KBM-7 (cell line): ENCODE results near the gene CWC25.
A peak's percentile ranks its signal among the peaks of the same experiment; 100 is the strongest.
"Not testable (repeated sequence)": the region's sequence is repeated elsewhere in the genome, so short reads cannot be mapped to it uniquely, and the experiment has no call there.

Source experiments
- DNase-seq: peaks from one replicate; pipeline ENCODE4 v3.0.0-alpha.2; 2015
- in situ Hi-C: fragments of 300-500 bp; cut with MboI; formaldehyde crosslinking; loops from 2 replicates; pipeline ENCODE4 v1.14.3; 2020; ENCODE audit warnings: low sequenced_read_pairs, low pct_unique_long_range_greater_than_20kb, mixed read lengths

Gene CWC25

GRCh38 chr17:38824899-38825761 is at the start of gene CWC25:
Gene CWC25 (minus strand): TSS chr17:38825321. CDS start chr17:38825183, 138 bp downstream.
- in situ Hi-C loops, result no loop called here
- DNase-seq, result peak; percentile 99

GRCh38 chr17:38873640-38874380 is 48.7 kb upstream of the CWC25 start:
- no peak for DNase-seq
- in situ Hi-C loops, result no loop called here

GRCh38 chr17:38872671-38873385 is 47.7 kb upstream of the CWC25 start:
- in situ Hi-C loops, result no loop called here

GRCh38 chr17:38872027-38872511 is 46.9 kb upstream of the CWC25 start:
- peak; percentile 61 for DNase-seq
- in situ Hi-C loops, result no loop called here

More at GRCh38 chr17:38872671-38873385, 47.7 kb upstream of the CWC25 start:
- peak; percentile 9 for DNase-seq

GRCh38 chr17:38871247-38872015 is 46.3 kb upstream of the CWC25 start:
- in situ Hi-C loops, result no loop called here
- peak; percentile 68 for DNase-seq

- peak; percentile 46 for DNase-seq
- in situ Hi-C loops, result no loop called here
Observed at GRCh38 chr17:38870259-38871165, 45.4 kb upstream of the CWC25 start.

GRCh38 chr17:38869526-38870258 is 44.6 kb upstream of the CWC25 start, which contains the start of gene LASP1:
Gene LASP1 (plus strand): TSS chr17:38870058. CDS start chr17:38870190, 132 bp downstream.
- peak; percentile 88 for DNase-seq
- in situ Hi-C loops, result no loop called here

GRCh38 chr17:38868817-38869525 is 43.9 kb upstream of the CWC25 start:
- DNase-seq, result peak; percentile 95
- in situ Hi-C loops, result no loop called here

- in situ Hi-C loops, result no loop called here
- DNase-seq, result no peak
Observed at GRCh38 chr17:38867968-38868816, 43.1 kb upstream of the CWC25 start.

- DNase-seq, result peak; percentile 88
Observed at GRCh38 chr17:38867179-38867967, 42.3 kb upstream of the CWC25 start.

GRCh38 chr17:38864636-38865398 is 39.7 kb upstream of the CWC25 start:
- in situ Hi-C loops, result no loop called here
- DNase-seq, result peak; percentile 58

More at GRCh38 chr17:38867179-38867967, 42.3 kb upstream of the CWC25 start:
- in situ Hi-C loops, result no loop called here

GRCh38 chr17:38861399-38861843 is 36.3 kb upstream of the CWC25 start:
- in situ Hi-C loops, result no loop called here
- peak; percentile 72 for DNase-seq

GRCh38 chr17:38857271-38857670 is 32.1 kb upstream of the CWC25 start:
- in situ Hi-C loops, result no loop called here
- DNase-seq, result no peak

GRCh38 chr17:38855101-38855714 is 30.1 kb upstream of the CWC25 start:
- DNase-seq, in situ Hi-C loops: not testable (repeated sequence)
